DND-41 (cell line): ENCODE measurements around the gene AKAP6.

ENCODE experiments used
- ATAC-seq: fragments of 200-7000 bp; cut with Tn5 transposase; 3 replicates; pipeline ENCODE4 v1.9.1; 2021; ENCODE audit warnings: low read depth; ENCODE audit not compliant: insufficient read depth
- DNase-seq: peaks from one replicate; pipeline ENCODE4 v3.0.0-alpha.2; 2020
- H2AFZ ChIP-seq: 2 replicates; pipeline ENCODE4 v1.6.0; 2012; ENCODE audit warnings: low read depth, low read length
- H3K27ac ChIP-seq: 2 replicates; pipeline ENCODE4 v1.5.1; 2012; ENCODE audit warnings: low read length, inconsistent platforms
- H3K27me3 ChIP-seq: fragments of 200-600 bp; sonication (generic); 2 replicates; pipeline ENCODE4 v1.6.0; 2012; ENCODE audit warnings: low read length, mild to moderate bottlenecking, inconsistent platforms; ENCODE audit not compliant: insufficient read depth, poor library complexity
- H3K36me3 ChIP-seq: 2 replicates; pipeline ENCODE4 v1.5.1; 2012; ENCODE audit warnings: low read length, inconsistent platforms; ENCODE audit not compliant: insufficient read depth
- H3K4me1 ChIP-seq: 2 replicates; pipeline ENCODE4 v1.5.1; 2012; ENCODE audit warnings: mild to moderate bottlenecking, low read length; ENCODE audit not compliant: insufficient read depth
- H3K4me2 ChIP-seq: 2 replicates; pipeline ENCODE4 v1.6.0; 2012; ENCODE audit warnings: mild to moderate bottlenecking, moderate library complexity, low read length, inconsistent platforms; ENCODE audit not compliant: insufficient read depth
- H3K4me3 ChIP-seq, 2 experiments: fragments of 200-600 bp in 1 of 2; shearing (Covaris generic) in 1 of 2; 2 replicates each; pipeline ENCODE4 v1.5.1; 2012 to 2016; ENCODE audit warnings: inconsistent platforms in 2 of 2, low read length in 2 of 2, mild to moderate bottlenecking in 2 of 2, low read depth in 1 of 2, moderate library complexity in 1 of 2
- H3K79me2 ChIP-seq: 2 replicates; pipeline ENCODE4 v1.6.0; 2012; ENCODE audit warnings: low read length, inconsistent platforms; ENCODE audit not compliant: insufficient read depth
- H3K9ac ChIP-seq: 2 replicates; pipeline ENCODE4 v1.6.0; 2012; ENCODE audit warnings: low read depth, mild to moderate bottlenecking, inconsistent platforms, low read length, moderate library complexity
- H3K9me3 ChIP-seq: 2 replicates; pipeline ENCODE4 v1.5.1; 2012; ENCODE audit warnings: low read length, moderate library complexity, mild to moderate bottlenecking, inconsistent platforms; ENCODE audit not compliant: insufficient read depth, severe bottlenecking
- H4K20me1 ChIP-seq: 2 replicates; pipeline ENCODE4 v1.6.0; 2012; ENCODE audit warnings: low read length; ENCODE audit not compliant: insufficient read depth
- EZH2 ChIP-seq: IDR thresholded peaks from 3 replicates; pipeline ENCODE4 v1.6.1; 2012; ENCODE audit warnings: borderline replicate concordance, low read depth, mild to moderate bottlenecking, moderate library complexity, low read length, inconsistent platforms; ENCODE audit not compliant: severe bottlenecking
- TF ChIP-seq, protein P1 (sequence below): IDR thresholded peaks from 2 replicates; pipeline ENCODE4 v1.5.1; 2012; ENCODE audit warnings: borderline replicate concordance, low read length, moderate library complexity, mild to moderate bottlenecking; ENCODE audit not compliant: poor library complexity, severe bottlenecking; ENCODE audit errors: extremely low read depth

AKAP6 gene

DNA sequence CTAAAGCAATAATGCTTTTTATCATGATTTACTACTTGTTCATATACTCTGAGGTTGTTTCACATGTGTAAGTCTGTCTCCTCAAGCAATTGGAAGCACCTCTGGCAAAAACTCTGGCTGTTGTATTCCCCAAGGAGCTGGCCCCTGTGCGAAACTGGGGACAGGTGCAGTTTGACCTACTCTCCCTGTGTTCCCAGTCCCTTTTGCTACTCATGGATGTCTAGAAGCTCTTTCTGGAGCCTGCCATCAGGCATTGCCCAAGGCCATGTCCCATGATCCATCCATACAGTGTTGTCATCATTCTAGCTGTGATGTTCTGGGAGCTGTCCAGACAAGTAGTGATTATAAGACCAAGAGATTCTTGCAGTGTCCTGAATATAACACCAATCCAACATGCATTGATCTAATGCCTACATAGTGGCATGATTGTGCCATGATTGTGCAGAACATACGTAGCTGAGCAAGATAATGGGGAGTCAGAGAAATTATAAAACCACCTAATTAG, 14.9 kb downstream of the AKAP6 start:
- H3K9ac ChIP-seq, result no peak overlapping the region
- no peaks in the 10 kb centered on the region for H3K4me1 ChIP-seq
- no peak for DNase-seq
- H3K9me3 ChIP-seq, result no peaks in the 10 kb centered on the region
- no peaks in the 10 kb centered on the region for H3K27me3 ChIP-seq
- H3K4me3 ChIP-seq, result no peak overlapping the region
- no peak for ATAC-seq
- no peaks in the 10 kb centered on the region for H4K20me1 ChIP-seq
- TF ChIP-seq, protein P1, sequence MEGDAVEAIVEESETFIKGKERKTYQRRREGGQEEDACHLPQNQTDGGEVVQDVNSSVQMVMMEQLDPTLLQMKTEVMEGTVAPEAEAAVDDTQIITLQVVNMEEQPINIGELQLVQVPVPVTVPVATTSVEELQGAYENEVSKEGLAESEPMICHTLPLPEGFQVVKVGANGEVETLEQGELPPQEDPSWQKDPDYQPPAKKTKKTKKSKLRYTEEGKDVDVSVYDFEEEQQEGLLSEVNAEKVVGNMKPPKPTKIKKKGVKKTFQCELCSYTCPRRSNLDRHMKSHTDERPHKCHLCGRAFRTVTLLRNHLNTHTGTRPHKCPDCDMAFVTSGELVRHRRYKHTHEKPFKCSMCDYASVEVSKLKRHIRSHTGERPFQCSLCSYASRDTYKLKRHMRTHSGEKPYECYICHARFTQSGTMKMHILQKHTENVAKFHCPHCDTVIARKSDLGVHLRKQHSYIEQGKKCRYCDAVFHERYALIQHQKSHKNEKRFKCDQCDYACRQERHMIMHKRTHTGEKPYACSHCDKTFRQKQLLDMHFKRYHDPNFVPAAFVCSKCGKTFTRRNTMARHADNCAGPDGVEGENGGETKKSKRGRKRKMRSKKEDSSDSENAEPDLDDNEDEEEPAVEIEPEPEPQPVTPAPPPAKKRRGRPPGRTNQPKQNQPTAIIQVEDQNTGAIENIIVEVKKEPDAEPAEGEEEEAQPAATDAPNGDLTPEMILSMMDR, result no peak
- TF ChIP-seq EZH2, result no peak
- H2AFZ ChIP-seq, result no peak overlapping the region
- H3K27ac ChIP-seq, result no peak overlapping the region
- H3K36me3 ChIP-seq, result no peaks in the 10 kb centered on the region
- no peaks in the 10 kb centered on the region for H3K79me2 ChIP-seq
- H3K4me2 ChIP-seq, result no peak overlapping the region

DNA sequence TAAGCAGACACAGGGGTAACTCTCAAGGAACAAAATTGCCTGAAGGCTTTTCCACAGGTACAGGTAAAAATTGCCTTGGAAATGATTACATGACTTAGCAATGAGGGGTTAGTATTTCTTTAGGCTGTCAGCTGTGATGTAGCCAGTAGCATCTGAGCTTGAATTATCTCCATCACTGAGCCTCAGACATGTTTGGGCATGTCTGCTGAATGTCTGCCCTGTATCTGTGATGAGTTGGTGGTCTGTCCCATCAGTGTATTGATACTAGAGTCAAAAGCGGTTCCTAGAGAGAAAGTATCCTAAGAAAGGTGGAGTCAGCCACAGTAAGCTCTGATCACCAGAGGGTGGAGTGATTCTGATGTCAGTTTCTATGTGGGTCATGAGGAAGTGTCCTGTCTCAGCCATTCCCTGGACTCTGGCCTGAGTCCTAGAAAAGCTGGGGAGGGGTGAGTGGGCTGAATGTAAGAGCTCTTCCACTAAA, 16.3 kb downstream of the AKAP6 start:
- DNase-seq (no peak), ATAC-seq (no peak)
- Histone ChIP-seq H3K36me3 (no peaks in the 10 kb centered on the region), H3K27ac (no peak overlapping the region), H3K4me3 (no peak overlapping the region), H3K4me1 (no peaks in the 10 kb centered on the region), H3K4me2 (no peak overlapping the region), H3K79me2 (no peaks in the 10 kb centered on the region), H3K9ac (no peak overlapping the region), H3K9me3 (no peaks in the 10 kb centered on the region), H3K27me3 (no peaks in the 10 kb centered on the region), H4K20me1 (no peaks in the 10 kb centered on the region), H2AFZ (no peak overlapping the region)
- TF ChIP-seq EZH2, result no peak
- TF ChIP-seq, protein P1, result no peak

DNA sequence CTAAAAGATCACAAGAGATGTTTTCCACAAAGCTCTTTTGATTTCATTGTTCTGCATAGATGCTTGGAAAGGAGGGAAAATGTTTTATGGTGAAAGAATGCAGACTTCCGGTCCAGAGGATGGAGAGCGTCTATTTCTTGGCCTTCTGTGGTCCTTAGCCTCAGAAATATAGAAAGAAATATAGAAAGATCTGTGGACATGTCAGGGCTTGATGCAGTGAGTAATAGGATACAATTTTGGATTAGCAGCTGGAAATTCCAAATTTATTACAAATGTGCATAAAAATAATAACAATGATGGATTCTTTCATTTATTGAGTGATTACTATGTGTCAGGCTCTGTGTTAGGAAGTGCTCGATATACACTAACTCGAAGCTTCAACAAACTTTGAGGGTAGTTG, 20.2 kb downstream of the AKAP6 start:
- Histone ChIP-seq H3K9ac (no peak overlapping the region), H2AFZ (no peak overlapping the region), H3K27ac (no peak overlapping the region), H3K4me1 (no peaks in the 10 kb centered on the region), H3K79me2 (no peaks in the 10 kb centered on the region), H3K36me3 (no peaks in the 10 kb centered on the region), H3K4me2 (no peak overlapping the region), H3K27me3 (no peaks in the 10 kb centered on the region), H3K4me3 (no peak overlapping the region), H3K9me3 (no peaks in the 10 kb centered on the region), H4K20me1 (no peaks in the 10 kb centered on the region)
- no peak for ATAC-seq
- TF ChIP-seq EZH2, result no peak
- TF ChIP-seq, protein P1, result no peak
- DNase-seq, result no peak

DNA sequence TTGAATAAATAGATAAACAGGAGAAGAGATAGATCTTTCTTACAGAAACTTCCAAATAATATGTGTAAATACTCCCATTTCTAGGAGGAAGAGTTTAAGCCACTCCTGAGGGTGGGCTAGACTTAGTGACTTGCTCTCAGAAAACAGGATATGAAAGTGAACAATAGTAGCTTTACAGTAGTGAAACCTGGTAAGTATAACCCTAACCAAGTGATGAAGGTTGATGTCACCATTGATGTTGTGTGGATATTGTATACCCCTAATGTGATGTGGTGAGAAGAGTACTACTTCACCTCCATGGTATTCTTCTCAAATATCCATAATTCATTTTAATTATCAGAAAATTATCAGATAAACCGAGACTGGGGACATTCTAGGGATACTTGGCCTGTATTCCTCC, 20.9 kb downstream of the AKAP6 start:
- no peaks in the 10 kb centered on the region for H4K20me1 ChIP-seq
- no peak overlapping the region for H3K4me3 ChIP-seq
- H2AFZ ChIP-seq, result no peak overlapping the region
- no peak for ATAC-seq
- H3K9ac ChIP-seq, result no peak overlapping the region
- H3K27ac ChIP-seq, result no peak overlapping the region
- no peaks in the 10 kb centered on the region for H3K79me2 ChIP-seq
- H3K9me3 ChIP-seq, result no peaks in the 10 kb centered on the region
- no peak for DNase-seq
- H3K4me1 ChIP-seq, result no peaks in the 10 kb centered on the region
- no peaks in the 10 kb centered on the region for H3K27me3 ChIP-seq
- H3K4me2 ChIP-seq, result no peak overlapping the region
- TF ChIP-seq EZH2, result no peak
- TF ChIP-seq, protein P1, result no peak
- H3K36me3 ChIP-seq, result no peaks in the 10 kb centered on the region
